Mesothelial cell of epicardium (in vitro differentiated cells): ENCODE measurements around the gene KRT37. TPM values are rescaled to one million over a fixed set of nuclear protein-coding genes. Genes with fewer than 3 reads are reported as not detected.
"Not testable (repeated sequence)": the region's sequence is repeated elsewhere in the genome, so short reads cannot be mapped to it uniquely, and the experiment has no call there.

Experiments
- DNase-seq, 2 experiments: peaks; one replicate each; pipeline ENCODE4 v3.0.0; 2021; ENCODE audit warnings: low spot score in 2 of 2; ENCODE audit not compliant: unreplicated experiment in 2 of 2
- H3K27ac Mint-ChIP-seq: 2 replicates; pipeline ENCODE4 v1.8.0; 2021; ENCODE audit warnings: mixed read lengths
- H3K27me3 Mint-ChIP-seq: 2 replicates; pipeline ENCODE4 v1.8.0; 2021; ENCODE audit warnings: low read depth, mixed read lengths
- H3K36me3 Mint-ChIP-seq: 2 replicates; pipeline ENCODE4 v1.8.0; 2021; ENCODE audit warnings: mixed read lengths
- H3K4me1 Mint-ChIP-seq: 2 replicates; pipeline ENCODE4 v1.8.0; 2021; ENCODE audit warnings: mixed read lengths
- H3K4me3 Mint-ChIP-seq: 2 replicates; pipeline ENCODE4 v1.8.0; 2021; ENCODE audit warnings: mild to moderate bottlenecking, moderate library complexity, mixed read lengths
- H3K9me3 Mint-ChIP-seq: 2 replicates; pipeline ENCODE4 v1.8.0; 2021; ENCODE audit warnings: mixed read lengths
- CTCF ChIP-seq: fragments of 200-600 bp; sonication (generic); IDR thresholded peaks from one replicate; pipeline ENCODE4 v1.5.0; 2021; ENCODE audit warnings: antibody characterized with exemption; ENCODE audit not compliant: unreplicated experiment
- total RNA-seq: library from RNA; stranded (reverse); gene quantifications from 3 replicates; pipeline ENCODE4 v1.2.1, GENCODE V29; 2021

Gene KRT37
- total RNA-seq, 1 donor from 2014 or later: not detected

GRCh38 chr17:41382394-41382793, 42.0 kb downstream of the KRT37 start:
- no peak overlapping the region for H3K4me3 Mint-ChIP-seq
- no peaks in the 10 kb centered on the region for H3K27me3 Mint-ChIP-seq
- H3K27ac Mint-ChIP-seq: no peak overlapping the region
- peaks cover 4% of the 10 kb centered on the region for H3K4me1 Mint-ChIP-seq
- no peak for TF ChIP-seq CTCF
- peaks cover 5% of the 10 kb centered on the region for H3K36me3 Mint-ChIP-seq
- peaks cover 10% of the 10 kb centered on the region for H3K9me3 Mint-ChIP-seq
- DNase-seq: no peak

- H3K4me3 Mint-ChIP-seq, H3K27me3 Mint-ChIP-seq, H3K27ac Mint-ChIP-seq, H3K9me3 Mint-ChIP-seq, H3K36me3 Mint-ChIP-seq, H3K4me1 Mint-ChIP-seq, DNase-seq: not testable (repeated sequence)
Observed at GRCh38 chr17:41381943-41382342, 42.4 kb downstream of the KRT37 start, which contains the start of gene KRT34. TSS of gene KRT34 (minus strand) at chr17:41382306. CDS start at chr17:41382246, 60 bp downstream.

GRCh38 chr17:41380091-41380490, 44.3 kb downstream of the KRT37 start:
- not testable (repeated sequence) for DNase-seq, H3K4me1 Mint-ChIP-seq, H3K36me3 Mint-ChIP-seq, H3K9me3 Mint-ChIP-seq, H3K27ac Mint-ChIP-seq, H3K27me3 Mint-ChIP-seq, H3K4me3 Mint-ChIP-seq

- Mint-ChIP-seq H3K4me3 (no peak overlapping the region), H3K4me1 (peaks cover 6% of the 10 kb centered on the region), H3K27me3 (no peaks in the 10 kb centered on the region), H3K9me3 (peaks cover 16% of the 10 kb centered on the region), H3K27ac (no peak overlapping the region), H3K36me3 (no peaks in the 10 kb centered on the region)
- DNase-seq: no peak
- TF ChIP-seq CTCF: no peak
Observed at GRCh38 chr17:41377546-41377945, 46.8 kb downstream of the KRT37 start.

Other genes with a start within 250 kb of the KRT37 start
- gene KRTAP4-2, start 246.4 kb downstream of the KRT37 start, total RNA-seq: not detected in 3 replicates
- gene KRTAP4-1, start 239.7 kb downstream of the KRT37 start, total RNA-seq: not detected in 3 replicates
- not detected in 3 replicates for gene KRTAP9-1, start 234.7 kb downstream of the KRT37 start, total RNA-seq
- gene KRTAP9-2, start 197.9 kb downstream of the KRT37 start, total RNA-seq: not detected in 3 replicates
- not detected in 3 replicates for gene KRTAP9-3, start 192.1 kb downstream of the KRT37 start, total RNA-seq
- not detected in 3 replicates for gene KRTAP9-8, start 186.6 kb downstream of the KRT37 start, total RNA-seq
- not detected in 3 replicates for gene KRTAP9-4, start 174.9 kb downstream of the KRT37 start, total RNA-seq
- not detected in 3 replicates for gene KRTAP9-9, start 169.2 kb downstream of the KRT37 start, total RNA-seq
- gene KRTAP9-6, start 159.2 kb downstream of the KRT37 start, total RNA-seq: not detected in 3 replicates
- not detected in 3 replicates for gene KRTAP9-7, start 148.9 kb downstream of the KRT37 start, total RNA-seq
- gene KRTAP29-1, start 121.7 kb downstream of the KRT37 start, total RNA-seq: not detected in 3 replicates
- not detected in 3 replicates for gene KRTAP16-1, start 115.3 kb downstream of the KRT37 start, total RNA-seq
- not detected in 3 replicates for gene KRTAP17-1, start 108.9 kb downstream of the KRT37 start, total RNA-seq
- gene KRT33A, start 73.8 kb downstream of the KRT37 start, total RNA-seq: not detected in 3 replicates
- gene KRT33B, start 54.8 kb downstream of the KRT37 start, total RNA-seq: not detected in 3 replicates
- gene KRT34, start 42.3 kb downstream of the KRT37 start, total RNA-seq: not detected in 3 replicates
- gene KRT31, start 27.0 kb downstream of the KRT37 start, total RNA-seq: not detected in 3 replicates
- not detected in 3 replicates for gene KRT38, start 16.4 kb upstream of the KRT37 start, total RNA-seq
- not detected in 3 replicates for gene KRT32, start 42.8 kb upstream of the KRT37 start, total RNA-seq
- not detected in 3 replicates for gene KRT35, start 56.6 kb upstream of the KRT37 start, total RNA-seq
- gene KRT36, start 65.3 kb upstream of the KRT37 start, total RNA-seq: not detected in 3 replicates
- gene KRT13, start 81.0 kb upstream of the KRT37 start, total RNA-seq: 5.3 to 7.0 TPM (median 6.3 TPM) in 3 replicates
- gene KRT15, start 94.3 kb upstream of the KRT37 start, total RNA-seq: 8.5 to 10.2 TPM (median 8.7 TPM) in 3 replicates
- 366 to 377 TPM (median 368 TPM) in 3 replicates for gene KRT19, start 103.7 kb upstream of the KRT37 start, total RNA-seq
- not detected in 3 replicates for gene KRT9, start 147.5 kb upstream of the KRT37 start, total RNA-seq
- gene KRT14, start 162.3 kb upstream of the KRT37 start, total RNA-seq: 0.45 TPM in 1 of 3 replicates, not detected in the others
- gene KRT16, start 188.2 kb upstream of the KRT37 start, total RNA-seq: 0.40 to 0.79 TPM (median 0.40 TPM) in 3 replicates
- gene KRT17, start 200.0 kb upstream of the KRT37 start, total RNA-seq: 221 to 238 TPM (median 232 TPM) in 3 replicates